Central memory CD8-positive, alpha-beta T cell (primary cell): Measurements from ENCODE around the gene SBNO2.
A peak's percentile ranks its signal among the peaks of the same experiment; 100 is the strongest.

Experiments used
- ATAC-seq: fragments of 150-1000 bp; cut with Tn5 transposase; replicated peaks from 2 replicates; pipeline ENCODE4 v1.10.0; 2022; ENCODE audit warnings: mild to moderate bottlenecking, moderate FRiP score, moderate number of reproducible peaks; ENCODE audit not compliant: poor library complexity, severe bottlenecking; ENCODE audit errors: extremely low read depth
- DNase-seq, 2 donors: peaks; one replicate each; pipeline ENCODE4 v3.0.0; 2021; ENCODE audit warnings: low spot score in 2 of 2
- H3K27ac Mint-ChIP-seq: one replicate; pipeline ENCODE4 v1.8.0; 2022; ENCODE audit warnings: low read depth, mild to moderate bottlenecking, moderate library complexity, mixed read lengths
- H3K27me3 Mint-ChIP-seq: one replicate; pipeline ENCODE4 v1.8.0; 2022; ENCODE audit warnings: mixed read lengths
- H3K36me3 Mint-ChIP-seq: one replicate; pipeline ENCODE4 v1.8.0; 2022; ENCODE audit warnings: mild to moderate bottlenecking, moderate library complexity, mixed read lengths; ENCODE audit not compliant: insufficient read depth
- H3K4me1 Mint-ChIP-seq: one replicate; pipeline ENCODE4 v1.8.0; 2022; ENCODE audit warnings: mixed read lengths
- H3K4me3 Mint-ChIP-seq: one replicate; pipeline ENCODE4 v1.8.0; 2022; ENCODE audit warnings: mild to moderate bottlenecking, moderate library complexity, mixed read lengths
- H3K9me3 Mint-ChIP-seq: one replicate; pipeline ENCODE4 v1.8.0; 2022; ENCODE audit warnings: mixed read lengths

The SBNO2 gene, protein sequence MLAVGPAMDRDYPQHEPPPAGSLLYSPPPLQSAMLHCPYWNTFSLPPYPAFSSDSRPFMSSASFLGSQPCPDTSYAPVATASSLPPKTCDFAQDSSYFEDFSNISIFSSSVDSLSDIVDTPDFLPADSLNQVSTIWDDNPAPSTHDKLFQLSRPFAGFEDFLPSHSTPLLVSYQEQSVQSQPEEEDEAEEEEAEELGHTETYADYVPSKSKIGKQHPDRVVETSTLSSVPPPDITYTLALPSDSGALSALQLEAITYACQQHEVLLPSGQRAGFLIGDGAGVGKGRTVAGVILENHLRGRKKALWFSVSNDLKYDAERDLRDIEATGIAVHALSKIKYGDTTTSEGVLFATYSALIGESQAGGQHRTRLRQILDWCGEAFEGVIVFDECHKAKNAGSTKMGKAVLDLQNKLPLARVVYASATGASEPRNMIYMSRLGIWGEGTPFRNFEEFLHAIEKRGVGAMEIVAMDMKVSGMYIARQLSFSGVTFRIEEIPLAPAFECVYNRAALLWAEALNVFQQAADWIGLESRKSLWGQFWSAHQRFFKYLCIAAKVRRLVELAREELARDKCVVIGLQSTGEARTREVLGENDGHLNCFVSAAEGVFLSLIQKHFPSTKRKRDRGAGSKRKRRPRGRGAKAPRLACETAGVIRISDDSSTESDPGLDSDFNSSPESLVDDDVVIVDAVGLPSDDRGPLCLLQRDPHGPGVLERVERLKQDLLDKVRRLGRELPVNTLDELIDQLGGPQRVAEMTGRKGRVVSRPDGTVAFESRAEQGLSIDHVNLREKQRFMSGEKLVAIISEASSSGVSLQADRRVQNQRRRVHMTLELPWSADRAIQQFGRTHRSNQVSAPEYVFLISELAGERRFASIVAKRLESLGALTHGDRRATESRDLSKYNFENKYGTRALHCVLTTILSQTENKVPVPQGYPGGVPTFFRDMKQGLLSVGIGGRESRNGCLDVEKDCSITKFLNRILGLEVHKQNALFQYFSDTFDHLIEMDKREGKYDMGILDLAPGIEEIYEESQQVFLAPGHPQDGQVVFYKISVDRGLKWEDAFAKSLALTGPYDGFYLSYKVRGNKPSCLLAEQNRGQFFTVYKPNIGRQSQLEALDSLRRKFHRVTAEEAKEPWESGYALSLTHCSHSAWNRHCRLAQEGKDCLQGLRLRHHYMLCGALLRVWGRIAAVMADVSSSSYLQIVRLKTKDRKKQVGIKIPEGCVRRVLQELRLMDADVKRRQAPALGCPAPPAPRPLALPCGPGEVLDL (N-terminal part only)

GRCh38 chr19:1173845-1174809 lies at the start of gene SBNO2:
Gene SBNO2, minus strand, starts transcription at chr19:1174268. Its CDS starts 19,992 bp downstream, at chr19:1154276.
- peaks cover 24% of the 10 kb centered on the region for H3K36me3 Mint-ChIP-seq
- peak within 1 kb of the TSS; percentile 95 for H3K27ac Mint-ChIP-seq
- H3K9me3 Mint-ChIP-seq = no peaks in the 10 kb centered on the region
- peak within 1 kb of the TSS; percentile 85 for H3K4me3 Mint-ChIP-seq
- peak; percentile 86 to 95 for DNase-seq
- ATAC-seq = peak; percentile 85
- H3K4me1 Mint-ChIP-seq = peaks cover 33% of the 10 kb centered on the region
- no peaks in the 10 kb centered on the region for H3K27me3 Mint-ChIP-seq

GRCh38 chr19:1223018-1223855 lies 49.2 kb upstream of the SBNO2 start:
- DNase-seq (no peak), ATAC-seq (no peak)
- peaks cover 5% of the 10 kb centered on the region for H3K36me3 Mint-ChIP-seq
- H3K9me3 Mint-ChIP-seq = no peaks in the 10 kb centered on the region
- H3K27me3 Mint-ChIP-seq = no peaks in the 10 kb centered on the region
- H3K27ac Mint-ChIP-seq = no peak overlapping the region
- H3K4me3 Mint-ChIP-seq = no peak overlapping the region
- no peaks in the 10 kb centered on the region for H3K4me1 Mint-ChIP-seq

- H3K9me3 Mint-ChIP-seq = no peaks in the 10 kb centered on the region
- H3K27me3 Mint-ChIP-seq = no peaks in the 10 kb centered on the region
- no peaks in the 10 kb centered on the region for H3K4me1 Mint-ChIP-seq
- ATAC-seq = no peak
- DNase-seq = no peak
- no peak overlapping the region for H3K4me3 Mint-ChIP-seq
- H3K27ac Mint-ChIP-seq = no peak overlapping the region
- peaks cover 5% of the 10 kb centered on the region for H3K36me3 Mint-ChIP-seq
These were observed 48.3 kb upstream of the SBNO2 start for GRCh38 chr19:1222394-1222793.

DNA sequence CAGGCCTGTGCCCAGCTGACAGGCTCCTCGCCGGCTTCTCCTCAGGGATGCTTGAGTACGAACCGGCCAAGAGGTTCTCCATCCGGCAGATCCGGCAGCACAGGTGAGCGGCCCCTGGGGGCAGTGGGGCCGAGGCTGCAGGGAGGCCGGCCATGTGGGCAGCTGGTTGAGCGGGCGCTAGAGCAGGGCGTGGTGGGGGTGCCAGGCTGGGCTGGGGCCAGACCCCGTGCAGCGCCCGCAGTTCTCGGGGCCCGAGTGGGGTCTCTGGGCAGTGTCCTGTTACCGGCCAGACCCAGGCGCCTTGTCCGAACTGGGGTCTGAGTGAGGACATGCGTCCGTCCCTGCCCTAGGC lies 47.8 kb upstream of the SBNO2 start:
- no peak for ATAC-seq
- peaks cover 4% of the 10 kb centered on the region for H3K36me3 Mint-ChIP-seq

DNA sequence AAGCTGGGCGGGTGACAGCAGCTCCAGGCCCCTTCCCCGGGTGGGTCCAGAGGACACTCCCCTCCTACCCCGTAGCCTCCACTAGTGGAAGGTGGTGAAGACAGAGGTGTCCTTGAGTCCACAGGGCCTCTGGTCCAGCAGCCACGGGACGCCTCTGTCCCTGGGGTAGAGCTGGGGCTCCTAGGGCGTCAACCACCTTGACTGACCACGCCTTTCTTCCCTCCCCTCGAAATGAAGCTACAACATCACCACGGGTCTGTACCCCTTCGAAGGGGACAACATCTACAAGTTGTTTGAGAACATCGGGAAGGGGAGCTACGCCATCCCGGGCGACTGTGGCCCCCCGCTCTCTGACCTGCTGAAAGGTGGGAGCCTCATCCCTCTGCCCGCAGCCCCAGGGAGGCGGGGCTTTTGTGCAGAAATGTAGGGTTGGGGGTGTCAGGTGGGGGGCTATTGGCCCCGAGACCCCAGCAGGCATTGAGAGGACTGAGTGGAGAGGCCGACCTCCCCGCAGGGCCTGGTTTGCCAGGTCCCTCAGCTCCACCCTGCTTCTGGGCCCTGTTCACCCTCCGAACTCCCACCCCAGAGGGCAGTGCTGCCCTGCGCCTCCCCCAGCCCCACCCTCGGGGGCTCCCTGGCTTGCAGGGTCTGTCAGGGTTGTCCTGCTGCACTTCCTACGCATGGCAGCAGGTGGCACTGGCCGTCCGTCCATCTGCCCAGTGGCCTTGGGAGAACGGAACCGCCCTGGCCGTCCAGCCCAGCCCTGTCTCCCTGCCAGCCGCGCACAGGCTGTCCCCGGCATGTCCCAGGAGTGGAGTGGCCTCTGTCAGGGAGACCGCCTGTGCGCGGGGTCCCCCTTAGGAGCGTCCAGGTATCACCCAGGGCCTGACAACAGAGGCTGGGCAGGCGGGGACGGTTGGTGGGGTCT lies 47.2 kb upstream of the SBNO2 start:
- peaks cover 3% of the 10 kb centered on the region for H3K36me3 Mint-ChIP-seq
- no peaks in the 10 kb centered on the region for H3K9me3 Mint-ChIP-seq
- ATAC-seq (no peak), DNase-seq (no peak)
- H3K27ac Mint-ChIP-seq = no peak overlapping the region
- H3K4me3 Mint-ChIP-seq = no peak overlapping the region
- H3K4me1 Mint-ChIP-seq = no peaks in the 10 kb centered on the region
- H3K27me3 Mint-ChIP-seq = no peaks in the 10 kb centered on the region

More for the DNA sequence above, 47.8 kb upstream of the SBNO2 start:
- Mint-ChIP-seq H3K27me3 (no peaks in the 10 kb centered on the region), H3K9me3 (no peaks in the 10 kb centered on the region), H3K4me1 (no peaks in the 10 kb centered on the region), H3K4me3 (no peak overlapping the region), H3K27ac (no peak overlapping the region)
- DNase-seq = no peak

GRCh38 chr19:1220477-1220930 lies 46.4 kb upstream of the SBNO2 start:
- ATAC-seq (no peak), DNase-seq (no peak)
- Mint-ChIP-seq H3K4me3 (no peak overlapping the region), H3K9me3 (no peaks in the 10 kb centered on the region), H3K4me1 (no peaks in the 10 kb centered on the region), H3K27me3 (no peaks in the 10 kb centered on the region), H3K27ac (no peak overlapping the region), H3K36me3 (peaks cover 5% of the 10 kb centered on the region)

DNA sequence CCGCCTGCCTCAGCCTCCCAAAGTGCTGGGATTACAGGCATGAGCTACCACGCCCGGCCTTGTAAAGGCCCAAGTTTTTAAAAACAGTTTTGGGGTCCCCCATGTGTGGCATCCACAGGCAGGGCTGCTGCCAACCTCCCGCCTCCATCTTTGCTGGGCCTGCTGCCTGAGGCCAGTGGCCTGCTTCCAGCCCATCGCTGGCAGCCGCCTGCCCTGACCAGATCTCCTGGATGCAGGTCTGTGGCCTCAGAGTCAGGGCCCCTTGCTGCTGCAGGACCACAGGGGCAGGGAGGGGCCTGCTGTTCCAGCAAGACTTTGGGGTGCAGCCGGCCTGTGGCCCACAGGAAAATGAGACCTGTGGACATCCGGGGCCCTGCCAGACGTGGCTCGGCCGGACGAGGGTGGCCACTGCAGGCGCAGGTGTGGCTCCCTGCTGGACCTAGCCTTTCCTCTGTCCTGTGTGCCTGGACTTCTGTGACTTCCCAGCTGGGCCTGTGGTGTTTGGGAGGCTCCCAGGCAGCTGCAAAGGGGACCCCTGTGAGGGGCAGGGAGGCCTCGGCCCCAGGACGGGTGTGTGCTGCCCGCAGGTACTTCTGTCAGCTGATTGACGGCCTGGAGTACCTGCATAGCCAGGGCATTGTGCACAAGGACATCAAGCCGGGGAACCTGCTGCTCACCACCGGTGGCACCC lies 45.9 kb upstream of the SBNO2 start:
- H3K36me3 Mint-ChIP-seq = peaks cover 2% of the 10 kb centered on the region
- no peak for DNase-seq

GRCh38 chr19:1218751-1219567 lies 44.9 kb upstream of the SBNO2 start:
- no peak for ATAC-seq

More for the DNA sequence above, 45.9 kb upstream of the SBNO2 start:
- no peaks in the 10 kb centered on the region for H3K27me3 Mint-ChIP-seq
- no peak overlapping the region for H3K27ac Mint-ChIP-seq
- ATAC-seq = no peak
- no peaks in the 10 kb centered on the region for H3K9me3 Mint-ChIP-seq
- no peak overlapping the region for H3K4me3 Mint-ChIP-seq
- no peaks in the 10 kb centered on the region for H3K4me1 Mint-ChIP-seq

GRCh38 chr19:1217366-1217765 lies 43.3 kb upstream of the SBNO2 start:
- H3K27me3 Mint-ChIP-seq = no peaks in the 10 kb centered on the region
- no peak for DNase-seq
- ATAC-seq = no peak
- peaks cover 7% of the 10 kb centered on the region for H3K36me3 Mint-ChIP-seq
- H3K4me3 Mint-ChIP-seq = no peak overlapping the region
- no peak overlapping the region for H3K27ac Mint-ChIP-seq
- peaks cover 13% of the 10 kb centered on the region for H3K4me1 Mint-ChIP-seq
- H3K9me3 Mint-ChIP-seq = no peaks in the 10 kb centered on the region

More at GRCh38 chr19:1218751-1219567, 44.9 kb upstream of the SBNO2 start:
- Mint-ChIP-seq H3K4me1 (peaks cover 4% of the 10 kb centered on the region), H3K27me3 (no peaks in the 10 kb centered on the region), H3K9me3 (no peaks in the 10 kb centered on the region), H3K4me3 (no peak overlapping the region), H3K27ac (no peak overlapping the region), H3K36me3 (peaks cover 2% of the 10 kb centered on the region)
- DNase-seq = no peak
